Neural cell (in vitro differentiated cells): ENCODE measurements around the gene BMP10. TPM values are rescaled to one million over a fixed set of nuclear protein-coding genes. Genes with fewer than 3 reads are reported as not detected.

Experiments
- H2AFZ ChIP-seq: fragments of 200-600, 300-800 bp; sonication (generic), shearing (Covaris generic); 2 replicates; pipeline ENCODE4 v1.6.0; 2014; ENCODE audit warnings: low read depth, mild to moderate bottlenecking, antibody characterized with exemption, low read length, moderate library complexity
- H3F3A ChIP-seq: fragments of 200-600 bp; shearing (Covaris generic); 2 replicates; pipeline ENCODE4 v1.6.1; 2016; ENCODE audit warnings: mild to moderate bottlenecking, moderate library complexity, mixed read lengths, antibody characterized with exemption, low read length; ENCODE audit not compliant: insufficient read depth, poor library complexity, severe bottlenecking
- H3K27ac ChIP-seq: fragments of 200-600, 300-800 bp; sonication (generic), shearing (Covaris generic); 2 replicates; pipeline ENCODE4 v1.5.1; 2014; ENCODE audit warnings: mild to moderate bottlenecking, low read length, moderate library complexity
- H3K27me3 ChIP-seq: fragments of 300-800, 200-600 bp; sonication (generic), shearing (Covaris generic); 2 replicates; pipeline ENCODE4 v1.6.0; 2014; ENCODE audit warnings: mild to moderate bottlenecking, low read depth, low read length, moderate library complexity; ENCODE audit not compliant: insufficient read depth
- H3K36me3 ChIP-seq: fragments of 300-800, 200-600 bp; sonication (generic), shearing (Covaris generic); 2 replicates; pipeline ENCODE4 v1.5.1; 2014; ENCODE audit warnings: mild to moderate bottlenecking, antibody characterized with exemption, low read length, moderate library complexity; ENCODE audit not compliant: insufficient read depth
- H3K4me2 ChIP-seq: fragments of 300-800, 200-600 bp; sonication (generic), shearing (Covaris generic); 2 replicates; pipeline ENCODE4 v1.6.0; 2014; ENCODE audit warnings: mild to moderate bottlenecking, low read length
- H3K4me3 ChIP-seq: fragments of 300-800, 200-600 bp; sonication (generic), shearing (Covaris generic); 2 replicates; pipeline ENCODE4 v1.5.1; 2014; ENCODE audit warnings: mild to moderate bottlenecking, low read length, moderate library complexity
- H3K79me2 ChIP-seq: fragments of 200-600 bp; shearing (Covaris generic); replicated peaks from 2 replicates; pipeline ENCODE4 v1.6.0; 2014; ENCODE audit warnings: mild to moderate bottlenecking, low read length, moderate library complexity; ENCODE audit not compliant: insufficient read depth
- H3K9ac ChIP-seq: fragments of 300-800, 200-600 bp; sonication (generic), shearing (Covaris generic); 2 replicates; pipeline ENCODE4 v1.6.1; 2016; ENCODE audit warnings: mild to moderate bottlenecking, low read length, mixed read lengths
- H3K9me2 ChIP-seq: fragments of 200-600 bp; shearing (Covaris generic); 2 replicates; pipeline ENCODE4 v1.6.1; 2016; ENCODE audit warnings: mild to moderate bottlenecking, low read length, mixed read lengths; ENCODE audit not compliant: insufficient read depth
- H3K9me3 ChIP-seq: fragments of 200-600, 300-800 bp; sonication (generic), shearing (Covaris generic); 2 replicates; pipeline ENCODE4 v1.6.1; 2016; ENCODE audit warnings: mild to moderate bottlenecking, mixed run types, low read length, moderate library complexity, mixed read lengths
- H4K20me1 ChIP-seq: fragments of 200-600 bp; shearing (Covaris generic); 2 replicates; pipeline ENCODE4 v1.6.1; 2016; ENCODE audit warnings: mild to moderate bottlenecking, mixed run types; ENCODE audit not compliant: insufficient read depth
- CTCF ChIP-seq: fragments of 450-650 bp; IDR thresholded peaks from 2 replicates; pipeline ENCODE4 v1.5.1; 2014; ENCODE audit warnings: antibody characterized with exemption, mild to moderate bottlenecking, moderate library complexity; ENCODE audit not compliant: poor library complexity, severe bottlenecking
- EP300 ChIP-seq: fragments of 450-650 bp; conservative IDR thresholded peaks from 2 replicates; pipeline ENCODE4 v1.6.1; 2014; ENCODE audit warnings: antibody characterized with exemption, mild to moderate bottlenecking, moderate library complexity; ENCODE audit not compliant: poor library complexity, severe bottlenecking
- EZH2 ChIP-seq: fragments of 200-600, 300-800 bp; shearing (Covaris generic), sonication (generic); IDR thresholded peaks from 2 replicates; pipeline ENCODE4 v1.6.1; 2014; ENCODE audit warnings: antibody characterized with exemption, low read length, borderline replicate concordance, mild to moderate bottlenecking; ENCODE audit not compliant: insufficient read depth, poor library complexity, severe bottlenecking
- MXI1 ChIP-seq: fragments of 450-650 bp; conservative IDR thresholded peaks from 2 replicates; pipeline ENCODE4 v1.6.1; 2014; ENCODE audit warnings: antibody characterized with exemption, mild to moderate bottlenecking; ENCODE audit not compliant: poor library complexity, severe bottlenecking
- POLR2AphosphoS5 ChIP-seq: IDR thresholded peaks from 2 replicates; pipeline ENCODE4 v1.6.1; 2012
- RAD21 ChIP-seq: fragments of 450-650 bp; conservative IDR thresholded peaks from 2 replicates; pipeline ENCODE4 v1.6.1; 2014; ENCODE audit warnings: antibody characterized with exemption, mild to moderate bottlenecking, moderate library complexity
- REST ChIP-seq: IDR thresholded peaks from 2 replicates; pipeline ENCODE4 v1.6.1; 2012; ENCODE audit warnings: borderline replicate concordance
- SMC3 ChIP-seq: fragments of 450-650 bp; conservative IDR thresholded peaks from 2 replicates; pipeline ENCODE4 v1.6.1; 2014; ENCODE audit warnings: antibody characterized with exemption, mild to moderate bottlenecking, moderate library complexity; ENCODE audit not compliant: poor library complexity
- TAF1 ChIP-seq: IDR thresholded peaks from 2 replicates; pipeline ENCODE4 v1.6.1; 2012; ENCODE audit warnings: low read depth
- polyA plus RNA-seq: library from polyadenylated mRNA; depleted of rRNA; stranded (reverse); fragments of >200 nt; gene quantifications from 2 replicates; pipeline ENCODE4 v1.2.3, GENCODE V29; 2014

BMP10 gene
- polyA plus RNA-seq, 1 donor from 2014 or later = not detected

GRCh38 chr2:68889021-68889420, 17.8 kb upstream of the BMP10 start:
- H4K20me1 ChIP-seq = no peaks in the 10 kb centered on the region
- H3K4me3 ChIP-seq = no peak overlapping the region
- H3K36me3 ChIP-seq = no peaks in the 10 kb centered on the region
- no peaks in the 10 kb centered on the region for H3K27me3 ChIP-seq
- H3K4me2 ChIP-seq = no peak overlapping the region
- H3K9me3 ChIP-seq = no peaks in the 10 kb centered on the region
- no peak overlapping the region for H3K27ac ChIP-seq
- no peaks in the 10 kb centered on the region for H3K79me2 ChIP-seq
- TF ChIP-seq EZH2 (no peak), EP300 (no peak), CTCF (no peak), RAD21 (no peak), TAF1 (no peak), SMC3 (no peak), MXI1 (no peak), REST (no peak), POLR2AphosphoS5 (no peak)
- no peaks in the 10 kb centered on the region for H3F3A ChIP-seq
- H3K9me2 ChIP-seq = no peaks in the 10 kb centered on the region
- no peak overlapping the region for H2AFZ ChIP-seq
- H3K9ac ChIP-seq = no peak overlapping the region

GRCh38 chr2:68888038-68888704, 17.0 kb upstream of the BMP10 start:
- H3F3A ChIP-seq = no peaks in the 10 kb centered on the region
- no peak overlapping the region for H3K4me3 ChIP-seq
- H3K79me2 ChIP-seq = no peaks in the 10 kb centered on the region
- no peaks in the 10 kb centered on the region for H3K9me3 ChIP-seq
- H3K9ac ChIP-seq = no peak overlapping the region
- no peaks in the 10 kb centered on the region for H3K9me2 ChIP-seq
- H3K27me3 ChIP-seq = no peaks in the 10 kb centered on the region
- H3K4me2 ChIP-seq = no peak overlapping the region
- no peaks in the 10 kb centered on the region for H3K36me3 ChIP-seq
- TF ChIP-seq REST (no peak), POLR2AphosphoS5 (no peak), RAD21 (no peak), MXI1 (no peak), SMC3 (no peak), EZH2 (no peak), TAF1 (no peak), CTCF (no peak), EP300 (no peak)
- H2AFZ ChIP-seq = no peak overlapping the region
- H4K20me1 ChIP-seq = no peaks in the 10 kb centered on the region
- H3K27ac ChIP-seq = no peak overlapping the region
